ENCODE measurements around the gene FAT3. TPM values are rescaled to one million over a fixed set of nuclear protein-coding genes. Genes with fewer than 3 reads are reported as not detected.

The FAT3 gene
- total RNA-seq, 2 donors from 2014 or later: 0.10 to 0.96 TPM

DNA sequence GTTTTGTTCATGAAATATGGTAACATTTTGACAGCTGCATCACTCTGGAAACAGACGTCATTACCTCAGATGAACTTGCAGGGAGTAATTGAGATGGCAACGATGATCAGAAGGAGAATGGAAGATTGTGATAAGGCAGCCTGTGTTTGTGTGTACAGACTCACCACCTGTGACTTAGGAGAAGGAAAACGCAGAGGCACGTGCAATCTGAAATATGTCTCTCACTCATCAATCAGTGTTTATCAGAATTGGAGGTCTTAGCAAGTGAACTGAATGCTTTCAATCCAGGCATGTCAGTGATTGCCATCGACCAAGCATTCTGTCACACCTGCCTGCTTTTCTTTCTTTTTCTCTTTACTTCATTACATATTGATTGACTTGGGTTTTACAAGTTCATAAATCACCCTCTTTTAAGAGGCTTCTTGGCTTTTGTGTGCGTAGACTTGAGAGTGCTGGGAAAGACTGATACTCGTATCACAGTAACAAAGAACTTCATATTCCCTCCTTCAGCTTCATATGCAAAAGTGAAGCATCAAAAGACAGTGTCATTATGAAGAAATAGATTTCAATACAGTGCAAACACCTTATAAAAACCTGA lies 24.6 kb downstream of the FAT3 start:
- Histone ChIP-seq H3K27me3 (no peaks in the 10 kb centered on the region), H3K9ac (ENCODE audit: low read depth in 2 of 2, low read length in 2 of 2) (no peak overlapping the region), H3K9me3 (no peaks in the 10 kb centered on the region), H3K27ac (no peak overlapping the region), H3K4me1 (no peaks in the 10 kb centered on the region), H3K4me3 (no peak overlapping the region), H3K36me3 (no peaks in the 10 kb centered on the region)
- TF ChIP-seq, protein P1, sequence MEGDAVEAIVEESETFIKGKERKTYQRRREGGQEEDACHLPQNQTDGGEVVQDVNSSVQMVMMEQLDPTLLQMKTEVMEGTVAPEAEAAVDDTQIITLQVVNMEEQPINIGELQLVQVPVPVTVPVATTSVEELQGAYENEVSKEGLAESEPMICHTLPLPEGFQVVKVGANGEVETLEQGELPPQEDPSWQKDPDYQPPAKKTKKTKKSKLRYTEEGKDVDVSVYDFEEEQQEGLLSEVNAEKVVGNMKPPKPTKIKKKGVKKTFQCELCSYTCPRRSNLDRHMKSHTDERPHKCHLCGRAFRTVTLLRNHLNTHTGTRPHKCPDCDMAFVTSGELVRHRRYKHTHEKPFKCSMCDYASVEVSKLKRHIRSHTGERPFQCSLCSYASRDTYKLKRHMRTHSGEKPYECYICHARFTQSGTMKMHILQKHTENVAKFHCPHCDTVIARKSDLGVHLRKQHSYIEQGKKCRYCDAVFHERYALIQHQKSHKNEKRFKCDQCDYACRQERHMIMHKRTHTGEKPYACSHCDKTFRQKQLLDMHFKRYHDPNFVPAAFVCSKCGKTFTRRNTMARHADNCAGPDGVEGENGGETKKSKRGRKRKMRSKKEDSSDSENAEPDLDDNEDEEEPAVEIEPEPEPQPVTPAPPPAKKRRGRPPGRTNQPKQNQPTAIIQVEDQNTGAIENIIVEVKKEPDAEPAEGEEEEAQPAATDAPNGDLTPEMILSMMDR (IDR thresholded peaks at IDR 0.05): no peak
- no peak for DNase-seq
- intact Hi-C loops (cut with DNase I): no loop called here

DNA sequence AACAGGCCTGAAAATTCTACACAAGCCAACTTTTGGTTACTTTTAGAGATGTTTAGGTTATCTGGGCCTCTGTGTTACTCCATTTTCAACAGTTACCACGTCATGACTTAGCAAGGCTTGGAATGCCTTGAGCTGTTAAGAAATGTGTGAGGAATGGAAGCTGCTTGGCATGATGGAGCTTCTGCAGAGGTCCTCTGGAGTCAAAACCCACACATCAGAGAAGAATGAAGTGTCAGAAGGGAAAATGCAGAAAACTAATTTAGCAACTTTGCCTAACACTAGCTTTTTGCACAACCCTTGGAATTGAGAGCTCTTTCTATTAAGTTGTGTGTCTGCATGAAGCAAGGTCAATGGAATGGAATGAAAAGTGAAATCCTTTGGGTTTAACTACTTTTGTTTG lies 27.4 kb downstream of the FAT3 start:
- intact Hi-C loops (cut with DNase I): no loop called here
- Histone ChIP-seq H3K4me3 (no peak overlapping the region), H3K4me1 (no peaks in the 10 kb centered on the region), H3K9ac (ENCODE audit: low read depth in 2 of 2, low read length in 2 of 2) (no peak overlapping the region), H3K27ac (no peak overlapping the region), H3K9me3 (no peaks in the 10 kb centered on the region), H3K27me3 (no peaks in the 10 kb centered on the region), H3K36me3 (no peaks in the 10 kb centered on the region)
- DNase-seq: no peak
- TF ChIP-seq, protein P1 (IDR thresholded peaks at IDR 0.05): no peak

DNA sequence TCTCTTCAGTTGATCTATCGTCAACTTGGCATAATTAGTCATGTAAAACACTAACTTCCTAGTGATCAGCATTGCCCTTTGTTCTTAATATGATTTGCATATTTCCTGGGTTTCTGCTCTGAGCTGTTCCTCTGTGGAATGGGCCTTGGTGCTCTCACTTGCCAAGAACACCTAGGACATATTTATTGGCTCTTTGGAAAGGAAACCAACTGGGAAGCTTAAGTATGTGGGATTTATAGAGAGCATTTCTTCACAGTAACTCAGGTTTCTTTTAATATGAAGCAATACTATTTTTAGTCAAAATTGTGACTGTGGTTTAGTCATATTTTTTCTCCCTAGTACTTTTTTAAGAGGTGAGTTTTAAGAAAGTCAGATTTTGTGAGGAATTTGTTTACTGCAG lies 28.8 kb downstream of the FAT3 start:
- Histone ChIP-seq H3K36me3 (no peaks in the 10 kb centered on the region), H3K27ac (no peak overlapping the region), H3K4me3 (no peak overlapping the region), H3K27me3 (no peaks in the 10 kb centered on the region), H3K9ac (ENCODE audit: low read depth in 2 of 2, low read length in 2 of 2) (no peak overlapping the region), H3K4me1 (no peaks in the 10 kb centered on the region), H3K9me3 (no peaks in the 10 kb centered on the region)
- TF ChIP-seq, protein P1 (IDR thresholded peaks at IDR 0.05): no peak
- DNase-seq: no peak
- intact Hi-C loops (cut with DNase I): no loop called here

DNA sequence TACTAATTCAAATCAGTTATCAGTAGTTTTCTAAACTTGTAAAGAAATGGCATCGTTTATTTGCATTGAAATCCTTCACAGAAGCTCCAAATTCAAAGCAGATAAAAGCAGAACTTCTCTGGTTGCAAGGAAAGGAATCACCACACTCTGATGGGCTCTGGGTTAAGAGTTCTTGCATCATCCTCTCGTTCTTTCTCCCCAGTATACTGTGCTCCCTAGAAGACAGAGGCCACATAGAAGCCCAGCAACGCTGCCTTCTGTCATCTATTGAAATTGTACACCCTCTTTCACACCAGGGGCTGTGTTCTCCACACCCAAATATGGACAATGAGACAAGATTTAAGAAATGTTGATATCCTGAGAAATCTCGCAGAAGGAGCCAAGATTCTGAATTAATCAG lies 29.3 kb downstream of the FAT3 start:
- DNase-seq: no peak
- Histone ChIP-seq H3K4me3 (no peak overlapping the region), H3K4me1 (no peaks in the 10 kb centered on the region), H3K27ac (no peak overlapping the region), H3K36me3 (no peaks in the 10 kb centered on the region), H3K9me3 (no peaks in the 10 kb centered on the region), H3K27me3 (no peaks in the 10 kb centered on the region), H3K9ac (ENCODE audit: low read depth in 2 of 2, low read length in 2 of 2) (no peak overlapping the region)
- TF ChIP-seq, protein P1 (IDR thresholded peaks at IDR 0.05): no peak
- intact Hi-C loops (cut with DNase I): no loop called here

DNA sequence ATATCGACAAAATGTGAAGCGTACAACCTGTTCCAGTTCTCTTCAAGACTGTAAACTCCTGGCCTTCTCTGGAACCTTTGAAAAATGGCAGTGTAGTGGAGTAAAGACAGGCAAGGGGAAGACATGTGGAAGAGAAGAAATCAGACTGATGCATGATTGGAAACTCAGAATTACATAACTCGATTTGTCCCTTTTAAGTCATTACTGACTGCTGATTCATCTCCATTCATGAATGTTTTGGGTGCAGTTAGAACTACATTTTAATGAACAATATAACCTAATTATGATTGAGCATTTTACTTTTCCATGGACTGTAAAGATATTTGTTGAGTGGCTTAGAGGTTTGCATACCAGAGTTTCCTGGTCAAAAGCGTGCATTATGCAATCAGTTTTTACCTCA lies 32.9 kb downstream of the FAT3 start:
- H3K4me1 ChIP-seq: no peaks in the 10 kb centered on the region
- H3K9ac ChIP-seq (ENCODE audit: low read depth in 2 of 2, low read length in 2 of 2): no peak overlapping the region
- no peak overlapping the region for H3K27ac ChIP-seq
- TF ChIP-seq, protein P1 (IDR thresholded peaks at IDR 0.05): no peak
- no peaks in the 10 kb centered on the region for H3K27me3 ChIP-seq
- DNase-seq: no peak
- H3K4me3 ChIP-seq: no peak overlapping the region
- no peaks in the 10 kb centered on the region for H3K36me3 ChIP-seq
- H3K9me3 ChIP-seq: no peaks in the 10 kb centered on the region
- intact Hi-C loops (cut with DNase I): no loop called here

All from colonic mucosa (tissue), 4 donors.